ENCODE results near the gene HS6ST2. TPM values are rescaled to one million over a fixed set of nuclear protein-coding genes. Genes with fewer than 3 reads are reported as not detected.

HS6ST2 gene
- total RNA-seq, 1 donor from 2014 or later: 1.1 TPM

DNA sequence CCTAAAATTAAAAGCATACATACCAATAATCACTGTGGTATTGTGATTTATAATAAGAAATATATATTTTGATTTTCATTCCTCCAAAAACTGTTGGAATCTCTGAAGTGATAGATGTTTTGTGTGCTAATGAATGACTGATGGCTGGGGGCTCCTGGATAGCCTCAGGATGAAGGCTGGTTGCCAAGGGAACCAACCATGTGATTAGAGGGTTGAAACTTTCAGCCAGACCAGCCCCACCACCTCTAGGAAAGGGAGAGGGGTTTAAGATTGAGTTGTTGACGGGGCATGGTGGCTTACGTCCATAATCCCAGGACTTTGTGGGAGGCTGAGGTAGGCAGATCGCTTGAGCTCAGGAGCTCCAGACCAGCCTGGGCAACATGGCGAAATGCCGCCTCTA, 34.0 kb downstream of the HS6ST2 start:
- Mint-ChIP-seq H3K4me1 (ENCODE audit: unreplicated experiment) (no peaks in the 10 kb centered on the region), H3K27me3 (ENCODE audit: unreplicated experiment) (no peaks in the 10 kb centered on the region), H3K4me3 (ENCODE audit: unreplicated experiment) (no peak overlapping the region), H3K9me3 (ENCODE audit: unreplicated experiment) (no peaks in the 10 kb centered on the region), H3K27ac (ENCODE audit: unreplicated experiment) (no peak overlapping the region), H3K36me3 (ENCODE audit: low read depth, unreplicated experiment) (no peaks in the 10 kb centered on the region)
- no peak for DNase-seq (ENCODE audit: low spot score)
- TF ChIP-seq, protein P1, sequence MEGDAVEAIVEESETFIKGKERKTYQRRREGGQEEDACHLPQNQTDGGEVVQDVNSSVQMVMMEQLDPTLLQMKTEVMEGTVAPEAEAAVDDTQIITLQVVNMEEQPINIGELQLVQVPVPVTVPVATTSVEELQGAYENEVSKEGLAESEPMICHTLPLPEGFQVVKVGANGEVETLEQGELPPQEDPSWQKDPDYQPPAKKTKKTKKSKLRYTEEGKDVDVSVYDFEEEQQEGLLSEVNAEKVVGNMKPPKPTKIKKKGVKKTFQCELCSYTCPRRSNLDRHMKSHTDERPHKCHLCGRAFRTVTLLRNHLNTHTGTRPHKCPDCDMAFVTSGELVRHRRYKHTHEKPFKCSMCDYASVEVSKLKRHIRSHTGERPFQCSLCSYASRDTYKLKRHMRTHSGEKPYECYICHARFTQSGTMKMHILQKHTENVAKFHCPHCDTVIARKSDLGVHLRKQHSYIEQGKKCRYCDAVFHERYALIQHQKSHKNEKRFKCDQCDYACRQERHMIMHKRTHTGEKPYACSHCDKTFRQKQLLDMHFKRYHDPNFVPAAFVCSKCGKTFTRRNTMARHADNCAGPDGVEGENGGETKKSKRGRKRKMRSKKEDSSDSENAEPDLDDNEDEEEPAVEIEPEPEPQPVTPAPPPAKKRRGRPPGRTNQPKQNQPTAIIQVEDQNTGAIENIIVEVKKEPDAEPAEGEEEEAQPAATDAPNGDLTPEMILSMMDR (IDR thresholded peaks at IDR 0.05; ENCODE audit: unreplicated experiment): no peak

DNA sequence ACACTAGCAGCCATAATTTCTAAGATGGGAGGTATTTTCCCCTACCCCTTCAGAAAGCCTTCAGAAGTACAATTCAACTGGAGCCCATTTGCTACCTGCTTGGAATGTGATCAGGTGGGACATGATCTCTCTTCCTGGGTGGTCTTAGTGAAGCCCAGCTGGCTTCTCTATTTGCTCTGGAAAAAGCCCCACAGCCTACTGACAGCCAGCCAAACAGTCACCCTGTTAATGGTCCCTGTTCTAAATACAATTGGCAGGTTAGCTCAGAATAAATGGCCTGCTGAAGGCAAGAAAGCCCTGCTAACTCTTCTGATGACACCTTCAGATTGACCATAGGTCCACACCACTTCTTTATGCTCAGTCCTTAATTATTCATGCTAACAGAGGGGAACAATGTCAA, 39.9 kb downstream of the HS6ST2 start:
- Mint-ChIP-seq H3K27ac (ENCODE audit: unreplicated experiment) (no peak overlapping the region), H3K27me3 (ENCODE audit: unreplicated experiment) (peaks cover 1% of the 10 kb centered on the region), H3K4me3 (ENCODE audit: unreplicated experiment) (no peak overlapping the region), H3K4me1 (ENCODE audit: unreplicated experiment) (no peaks in the 10 kb centered on the region), H3K36me3 (ENCODE audit: low read depth, unreplicated experiment) (no peaks in the 10 kb centered on the region), H3K9me3 (ENCODE audit: unreplicated experiment) (no peaks in the 10 kb centered on the region)
- TF ChIP-seq, protein P1 (IDR thresholded peaks at IDR 0.05; ENCODE audit: unreplicated experiment): no peak
- DNase-seq (ENCODE audit: low spot score): no peak

DNA sequence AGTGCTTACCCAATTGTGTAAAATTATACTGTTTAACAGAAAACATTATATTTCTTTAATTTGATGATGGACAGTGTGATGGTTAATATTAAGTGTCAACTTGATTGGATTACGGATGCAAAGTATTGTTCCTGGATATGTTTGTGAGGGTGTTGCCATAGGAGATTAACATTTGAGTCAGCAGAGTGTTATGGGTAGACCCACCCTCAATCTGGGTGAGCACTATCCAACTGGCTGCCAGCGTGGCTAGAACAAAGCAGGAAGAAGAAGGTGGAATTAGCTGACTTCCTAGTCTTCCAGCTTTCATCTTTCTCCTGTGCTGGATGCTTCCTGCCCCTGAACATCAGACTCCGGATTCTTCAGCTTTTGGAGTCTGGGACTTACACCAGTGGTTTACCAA, 42.1 kb downstream of the HS6ST2 start:
- TF ChIP-seq, protein P1 (IDR thresholded peaks at IDR 0.05; ENCODE audit: unreplicated experiment): no peak
- H3K4me1 Mint-ChIP-seq (ENCODE audit: unreplicated experiment): no peaks in the 10 kb centered on the region
- H3K27me3 Mint-ChIP-seq (ENCODE audit: unreplicated experiment): peaks cover 1% of the 10 kb centered on the region
- no peaks in the 10 kb centered on the region for H3K9me3 Mint-ChIP-seq (ENCODE audit: unreplicated experiment)
- H3K4me3 Mint-ChIP-seq (ENCODE audit: unreplicated experiment): no peak overlapping the region
- H3K36me3 Mint-ChIP-seq (ENCODE audit: low read depth, unreplicated experiment): no peaks in the 10 kb centered on the region
- no peak overlapping the region for H3K27ac Mint-ChIP-seq (ENCODE audit: unreplicated experiment)
- DNase-seq (ENCODE audit: low spot score): no peak

DNA sequence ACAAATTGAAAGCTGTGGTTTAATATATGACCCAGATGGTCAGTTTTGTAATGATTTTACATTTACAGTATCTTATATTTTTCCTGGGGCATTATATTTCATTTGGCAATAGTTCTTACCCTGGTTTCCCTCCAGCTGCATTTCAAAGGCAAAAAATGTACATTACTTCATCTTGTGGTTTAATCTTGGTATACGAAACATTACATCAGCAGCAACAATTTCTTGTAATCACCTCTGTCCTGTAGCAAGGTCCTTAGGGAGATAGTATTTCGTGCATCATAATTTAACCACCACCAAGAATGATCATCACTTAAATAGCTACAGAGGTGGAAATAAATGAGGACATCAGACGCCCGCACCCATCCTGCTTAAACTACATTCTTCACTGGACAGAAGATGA, 48.8 kb downstream of the HS6ST2 start:
- H3K36me3 Mint-ChIP-seq (ENCODE audit: low read depth, unreplicated experiment): no peaks in the 10 kb centered on the region
- DNase-seq (ENCODE audit: low spot score): no peak
- no peak overlapping the region for H3K27ac Mint-ChIP-seq (ENCODE audit: unreplicated experiment)
- H3K4me1 Mint-ChIP-seq (ENCODE audit: unreplicated experiment): no peaks in the 10 kb centered on the region
- no peak overlapping the region for H3K4me3 Mint-ChIP-seq (ENCODE audit: unreplicated experiment)
- H3K27me3 Mint-ChIP-seq (ENCODE audit: unreplicated experiment): peaks cover 1% of the 10 kb centered on the region
- no peaks in the 10 kb centered on the region for H3K9me3 Mint-ChIP-seq (ENCODE audit: unreplicated experiment)
- TF ChIP-seq, protein P1 (IDR thresholded peaks at IDR 0.05; ENCODE audit: unreplicated experiment): no peak

DNA sequence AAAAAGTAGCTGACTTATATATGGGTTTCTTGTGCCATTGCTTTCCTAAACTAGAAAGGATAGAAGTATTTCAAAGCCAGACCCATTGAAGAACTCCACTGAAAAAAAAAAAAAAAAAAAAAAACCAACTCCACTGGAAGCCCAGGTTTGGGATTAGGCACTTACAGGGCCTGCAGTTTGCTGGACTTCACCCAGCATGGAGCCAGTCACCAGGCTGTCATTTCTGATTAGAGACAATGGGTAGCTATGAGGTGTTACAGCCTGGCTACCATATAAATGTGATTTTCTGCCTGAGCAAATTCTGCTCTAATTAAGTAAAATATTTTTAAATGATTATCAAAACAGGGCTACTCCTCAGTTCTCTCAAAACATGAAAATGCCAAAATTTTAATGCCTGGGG, 49.5 kb downstream of the HS6ST2 start:
- Mint-ChIP-seq H3K36me3 (ENCODE audit: low read depth, unreplicated experiment) (no peaks in the 10 kb centered on the region), H3K27me3 (ENCODE audit: unreplicated experiment) (peaks cover 1% of the 10 kb centered on the region), H3K4me3 (ENCODE audit: unreplicated experiment) (no peak overlapping the region), H3K27ac (ENCODE audit: unreplicated experiment) (no peak overlapping the region), H3K4me1 (ENCODE audit: unreplicated experiment) (no peaks in the 10 kb centered on the region), H3K9me3 (ENCODE audit: unreplicated experiment) (no peaks in the 10 kb centered on the region)
- TF ChIP-seq, protein P1 (IDR thresholded peaks at IDR 0.05; ENCODE audit: unreplicated experiment): no peak
- DNase-seq (ENCODE audit: low spot score): no peak

Measured in endothelial cell (in vitro differentiated cells).